A673 (cell line): ENCODE data around the gene OBSCN. TPM values are rescaled to one million over a fixed set of nuclear protein-coding genes. Genes with fewer than 3 reads are reported as not detected.

Source experiments
- BruUV-seq: library from RNA; stranded (reverse); fragments of 400-500 nt; replicated peaks from 2 replicates; lab custom pipeline; 2021; lab: Mats Ljungman, UMichigan
- CTCF ChIA-PET: fragments of 300-600 bp; sonication (Branson Sonifier 250); formaldehyde crosslinking; loops from one replicate; lab custom pipeline; 2022; ENCODE audit warnings: antibody characterized with exemption; lab: Charles Lee
- POLR2A ChIA-PET: fragments of 300-600 bp; sonication (Branson Sonifier 250); formaldehyde crosslinking; loops from one replicate; lab custom pipeline; 2022; ENCODE audit warnings: antibody characterized with exemption; ENCODE audit not compliant: low non-redundant PET; lab: Charles Lee
- DNase-seq: peaks from one replicate; pipeline ENCODE4 v3.0.0-alpha.2; 2015; ENCODE audit warnings: low spot score
- H3K27ac ChIP-seq: fragments of 200-600 bp; sonication (generic); 2 replicates; pipeline ENCODE4 v1.5.1; 2016; ENCODE audit warnings: mixed run types, low read depth, mild to moderate bottlenecking, mixed read lengths, antibody characterized with exemption, low read length; ENCODE audit not compliant: poor library complexity, severe bottlenecking
- H3K27me3 ChIP-seq: fragments of 200-600 bp; sonication (generic); replicated peaks from 2 replicates; pipeline ENCODE4 v1.6.1; 2017; ENCODE audit warnings: mixed run types, low read depth, mild to moderate bottlenecking, mixed read lengths, antibody characterized with exemption, low read length; ENCODE audit not compliant: insufficient read depth, poor library complexity
- H3K36me3 ChIP-seq: fragments of 200-600 bp; sonication (generic); 2 replicates; pipeline ENCODE4 v1.6.1; 2016; ENCODE audit warnings: mixed run types, mild to moderate bottlenecking, mixed read lengths, antibody characterized with exemption, low read length; ENCODE audit not compliant: insufficient read depth, poor library complexity, severe bottlenecking
- H3K4me1 ChIP-seq: fragments of 200-600 bp; sonication (generic); 2 replicates; pipeline ENCODE4 v1.6.1; 2017; ENCODE audit warnings: mixed run types, mild to moderate bottlenecking, mixed read lengths, antibody characterized with exemption, low read length; ENCODE audit not compliant: insufficient read depth, poor library complexity, severe bottlenecking
- H3K4me3 ChIP-seq: fragments of 200-600 bp; sonication (generic); 2 replicates; pipeline ENCODE4 v1.5.1; 2016; ENCODE audit warnings: low read depth, mixed run types, mild to moderate bottlenecking, mixed read lengths, low read length; ENCODE audit not compliant: poor library complexity, severe bottlenecking
- H3K9me3 ChIP-seq: fragments of 200-600 bp; sonication (generic); 2 replicates; pipeline ENCODE4 v1.6.1; 2016; ENCODE audit warnings: mixed run types, low read depth, mild to moderate bottlenecking, mixed read lengths, antibody characterized with exemption, low read length; ENCODE audit not compliant: poor library complexity, severe bottlenecking
- CTCF ChIP-seq: fragments of 300-800, 200-600 bp; sonication (generic); conservative IDR thresholded peaks from 2 replicates; pipeline ENCODE4 v1.5.1; 2017; ENCODE audit warnings: low read depth, mild to moderate bottlenecking, antibody characterized with exemption, low read length, moderate library complexity, mixed read lengths
- EZH2 ChIP-seq: fragments of 200-600 bp; sonication (generic); IDR thresholded peaks from 2 replicates; pipeline ENCODE4 v1.6.1; 2017; ENCODE audit warnings: borderline replicate concordance, low read depth, mild to moderate bottlenecking, mixed read lengths, antibody characterized with exemption, low read length; ENCODE audit not compliant: poor library complexity, severe bottlenecking
- intact Hi-C: fragments of 100-400 bp; cut with micrococcal nuclease; formaldehyde crosslinking; loops from one replicate; pipeline ENCODE4 v1.10.0; 2022; ENCODE audit not compliant: unreplicated experiment
- total RNA-seq: library from RNA; stranded (reverse); gene quantifications from 2 replicates; pipeline ENCODE4 v1.2.3, GENCODE V29; 2021

Gene OBSCN
- total RNA-seq, 1 experiment from 2014 or later = 37.7 TPM

GRCh38 chr1:228311091-228311490 is 103.2 kb downstream of the OBSCN start:
- no peak for DNase-seq
- POLR2A ChIA-PET = no interaction called here
- H3K9me3 ChIP-seq = no peaks in the 10 kb centered on the region

GRCh38 chr1:228312136-228312764 is 104.4 kb downstream of the OBSCN start:
- BruUV-seq = no TSS peak
- ChIA-PET CTCF (no interaction called here), POLR2A (no interaction called here)
- no peaks in the 10 kb centered on the region for H3K27me3 ChIP-seq
- no peak for DNase-seq
- no peak for TF ChIP-seq CTCF
- no peak for TF ChIP-seq EZH2
- intact Hi-C loops = no loop called here
- no peaks in the 10 kb centered on the region for H3K36me3 ChIP-seq
- H3K9me3 ChIP-seq = no peaks in the 10 kb centered on the region
- H3K4me3 ChIP-seq = no peak overlapping the region
- no peak overlapping the region for H3K27ac ChIP-seq
- no peaks in the 10 kb centered on the region for H3K4me1 ChIP-seq

More at GRCh38 chr1:228311091-228311490, 103.2 kb downstream of the OBSCN start:
- CTCF ChIA-PET = no interaction called here
- no peak overlapping the region for H3K27ac ChIP-seq
- no peaks in the 10 kb centered on the region for H3K27me3 ChIP-seq
- H3K36me3 ChIP-seq = no peaks in the 10 kb centered on the region
- no peak overlapping the region for H3K4me3 ChIP-seq
- no TSS peak for BruUV-seq
- intact Hi-C loops = no loop called here
- no peak for TF ChIP-seq EZH2
- no peak for TF ChIP-seq CTCF
- no peaks in the 10 kb centered on the region for H3K4me1 ChIP-seq

GRCh38 chr1:228313536-228314277 is 105.9 kb downstream of the OBSCN start:
- H3K27me3 ChIP-seq = no peaks in the 10 kb centered on the region
- H3K9me3 ChIP-seq = no peaks in the 10 kb centered on the region
- H3K4me3 ChIP-seq = no peak overlapping the region
- ChIA-PET CTCF (no interaction called here), POLR2A (no interaction called here)
- BruUV-seq = no TSS peak
- H3K27ac ChIP-seq = no peak overlapping the region
- intact Hi-C loops = no loop called here
- TF ChIP-seq CTCF = no peak
- no peak for TF ChIP-seq EZH2
- no peak for DNase-seq
- no peaks in the 10 kb centered on the region for H3K36me3 ChIP-seq
- no peaks in the 10 kb centered on the region for H3K4me1 ChIP-seq
